ENCODE results near the gene ANKRD42.

The ANKRD42 gene

DNA sequence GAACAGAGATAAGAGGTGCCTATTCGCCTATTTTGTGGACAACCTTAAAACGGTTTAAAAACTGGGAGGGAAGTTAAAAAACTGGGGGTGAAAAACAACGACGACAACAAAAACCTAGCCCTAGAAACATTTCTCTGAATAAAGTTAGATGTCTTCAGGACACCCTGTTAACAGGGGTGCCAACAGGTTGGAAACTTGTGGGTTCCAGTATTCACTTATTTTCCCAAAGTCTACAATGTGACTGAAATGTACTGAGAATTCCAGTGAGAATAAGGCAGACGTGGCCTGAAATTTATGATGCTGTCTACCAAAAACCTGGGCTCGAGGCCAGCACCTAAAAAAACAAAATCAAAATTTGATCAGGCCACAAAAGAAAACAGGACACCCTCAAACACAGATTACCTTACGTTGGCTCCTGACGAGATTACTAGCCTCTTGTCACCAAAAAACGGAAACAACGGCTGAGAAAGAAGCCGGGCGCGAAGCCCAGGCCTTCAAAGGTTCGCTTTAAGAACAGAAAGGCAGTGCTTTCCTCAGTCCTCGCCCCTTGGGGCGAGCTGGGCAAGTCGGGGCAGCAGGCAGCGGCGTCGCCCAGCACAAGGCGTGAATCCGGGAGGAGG lies 91.7 kb downstream of the ANKRD42 start:
- no peak for DNase-seq (ENCODE audit: extremely low read depth in 1 of 2, low read depth in 1 of 2)

GRCh38 chr11:83285771-83286528 lies 92.4 kb downstream of the ANKRD42 start, which contains the start of gene CCDC90B:
CCDC90B (minus strand) TSS chr11:83286367; CDS start chr11:83285972, 395 bp downstream.
- DNase-seq (ENCODE audit: extremely low read depth in 1 of 2, low read depth in 1 of 2) = peak; percentile 80

DNA sequence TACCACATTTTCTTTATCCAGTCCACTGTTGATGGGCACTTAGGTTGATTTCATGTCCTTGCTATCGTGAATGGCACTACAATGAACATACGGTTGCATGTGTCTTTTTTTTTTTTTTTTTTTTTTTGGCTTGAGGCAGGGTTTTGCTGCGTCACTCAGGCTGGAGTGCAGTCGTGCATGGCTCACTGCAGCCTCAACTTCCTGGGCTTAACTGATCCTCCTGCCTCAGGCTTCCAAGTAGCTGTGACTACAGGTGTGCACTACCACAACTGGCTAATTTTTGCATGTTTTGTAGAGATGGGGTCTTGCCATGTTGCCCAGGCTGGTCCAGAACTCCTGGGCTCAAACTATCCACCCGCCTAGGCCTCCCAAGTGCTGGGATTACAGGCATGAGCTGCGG lies 94.1 kb downstream of the ANKRD42 start:
- no peak for DNase-seq (ENCODE audit: extremely low read depth in 1 of 2, low read depth in 1 of 2)

GRCh38 chr11:83292709-83293456 lies 99.4 kb downstream of the ANKRD42 start:
- no peak for DNase-seq (ENCODE audit: extremely low read depth in 1 of 2, low read depth in 1 of 2)

DNA sequence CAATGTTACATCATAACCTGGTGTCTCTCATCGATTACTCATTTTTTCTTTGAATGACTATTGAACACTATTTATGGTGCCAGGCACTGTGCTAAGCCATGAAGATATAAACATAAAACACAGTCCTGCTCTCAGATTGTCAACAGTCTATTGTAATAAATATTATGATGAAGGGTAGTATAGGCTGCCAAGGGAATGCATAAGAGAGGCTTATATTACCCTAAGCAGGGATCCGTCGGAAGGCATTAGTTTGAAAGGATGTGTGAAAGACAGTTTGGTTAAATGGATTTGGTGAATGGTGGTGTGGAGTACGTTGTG lies 99.9 kb downstream of the ANKRD42 start:
- DNase-seq (ENCODE audit: extremely low read depth in 1 of 2, low read depth in 1 of 2) = no peak

- no peak for DNase-seq (ENCODE audit: extremely low read depth in 1 of 2, low read depth in 1 of 2)
Observed at GRCh38 chr11:83294208-83294607, 100.7 kb downstream of the ANKRD42 start.

Data from activated CD8-positive, alpha-beta memory T cell treated with anti-CD3 and anti-CD28 coated beads for 1 hour (primary cell).